ENCODE measurements around the gene NPBWR2. TPM values are rescaled to one million over a fixed set of nuclear protein-coding genes. Genes with fewer than 3 reads are reported as not detected.

The NPBWR2 gene
- total and polyA plus RNA-seq, 9 of the 15 experiments (the other 6 are each of a cell fraction or from before 2014, with no cell fraction given) = not detected

DNA sequence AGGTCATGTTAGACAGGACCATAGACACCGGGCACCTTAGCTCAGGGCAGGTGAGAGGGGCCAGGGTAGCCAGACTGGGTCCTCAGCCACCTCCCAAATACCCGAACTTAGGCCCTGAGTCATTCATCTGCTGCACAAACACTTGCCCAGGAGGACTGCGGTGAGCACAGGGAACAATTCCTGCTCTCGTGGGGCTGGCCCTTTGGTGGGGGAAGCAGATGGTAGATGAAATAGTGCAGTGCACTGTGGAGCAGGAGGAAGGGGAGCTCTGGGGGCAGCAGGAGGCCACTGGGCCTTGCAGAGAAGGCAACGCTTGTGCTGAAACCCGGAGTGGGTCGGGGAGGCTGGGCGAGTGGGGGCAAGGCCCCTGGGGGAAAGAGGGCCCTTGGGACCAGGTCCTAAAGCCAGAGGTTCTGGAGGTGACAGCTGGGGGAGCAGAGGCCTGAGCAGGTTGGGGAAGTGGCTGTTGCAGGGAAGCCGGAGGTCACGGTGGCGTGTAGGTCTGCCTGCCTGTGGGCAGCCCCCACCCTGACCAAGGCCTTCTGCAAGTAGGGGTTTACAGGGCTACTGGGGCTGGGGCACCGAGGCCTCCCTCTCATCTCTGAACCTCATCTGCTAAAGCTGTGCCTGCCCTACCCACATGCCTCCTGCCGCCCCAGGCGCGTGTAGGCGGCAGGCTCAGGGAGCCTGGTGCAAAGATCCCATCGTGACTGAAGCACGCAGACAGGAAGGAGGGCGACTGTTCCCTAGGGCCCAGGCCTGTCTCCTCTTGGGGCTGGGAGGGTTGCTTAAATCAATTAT is 4.7 kb upstream of the NPBWR2 start:
- DNase-seq (ENCODE audit: extremely low read depth in 1 of 4, low spot score in 3 of 4) = no peak
- no TSS peak for BruUV-seq (replicated peaks)
- ChIA-PET POLR2A (interaction anchor here (0.6 kb wide), 1 partner anchor 214 kb away, joined by 3 read pairs; no protein-coding TSS in a partner anchor), CTCF (ENCODE audit: low intra/inter-chr PET ratio) (no interaction called here)
- Histone ChIP-seq H3K9me3 (replicated peaks; ENCODE audit: control insufficient read depth, insufficient read depth, low read depth, low read length) (no peaks in the 10 kb centered on the region), H3K4me2 (ENCODE audit: insufficient read depth, low read length) (no peak overlapping the region), H3K9me1 (ENCODE audit: control insufficient read depth, insufficient read depth, low read length) (no peaks in the 10 kb centered on the region), H3K4me1 (replicated peaks in 1 of 2; ENCODE audit: control insufficient read depth in 2 of 2, insufficient read depth in 2 of 2, low read length in 2 of 2) (peaks cover 0 to 34% of the 10 kb centered on the region in 2 experiments; a peak in 3 of 5 replicates), H3K4me3 (no peak overlapping the region), H3K27me3 (ENCODE audit: control insufficient read depth in 2 of 2, insufficient read depth in 2 of 2, low read length in 2 of 2) (peaks cover 28 to 79% of the 10 kb centered on the region in 2 experiments; a peak in 4 of 5 replicates), H3K79me2 (ENCODE audit: control insufficient read depth, insufficient read depth, low read length) (no peaks in the 10 kb centered on the region), H2AFZ (ENCODE audit: low read depth, low read length) (no peak overlapping the region), H3K9ac (ENCODE audit: insufficient read depth in 1 of 2, low read depth in 2 of 2, low read length in 2 of 2) (0 out of 4 replicates have a peak overlapping the region, but pooled peaks of 1 of the 2 experiments have one; percentile 7), H3K36me3 (ENCODE audit: control insufficient read depth, insufficient read depth, low read length) (no peaks in the 10 kb centered on the region), H3K27ac (ENCODE audit: extremely low read depth, low read depth, low read length) (no peak overlapping the region), H4K20me1 (replicated peaks; ENCODE audit: control insufficient read depth, insufficient read depth, low read length) (peaks cover 18% of the 10 kb centered on the region)
- no peak for ATAC-seq
- no peak for TF ChIP-seq ZNF668 (CRISPR knock-in tag; IDR thresholded peaks at IDR 0.05)
- intact Hi-C loops (cut with micrococcal nuclease) = no loop called here
- in situ Hi-C loops (cut with MboI) = no loop called here
- 11% methylated on average over 17 of the region's 19 CpGs for WGBS (ENCODE audit: insufficient coverage, low coverage, missing lambda C conversion rate)
- FAIRE-seq = no peak

GRCh38 chr20:64110411-64111068 is 3.2 kb upstream of the NPBWR2 start:
- Histone ChIP-seq H3K4me3 (no peak overlapping the region), H3K9me3 (replicated peaks; ENCODE audit: control insufficient read depth, insufficient read depth, low read depth, low read length) (no peaks in the 10 kb centered on the region), H2AFZ (ENCODE audit: low read depth, low read length) (no peak overlapping the region), H4K20me1 (replicated peaks; ENCODE audit: control insufficient read depth, insufficient read depth, low read length) (peaks cover 19% of the 10 kb centered on the region; the same call in 1 of the 2 replicates), H3K79me2 (ENCODE audit: control insufficient read depth, insufficient read depth, low read length) (no peaks in the 10 kb centered on the region), H3K4me1 (replicated peaks in 1 of 2; ENCODE audit: control insufficient read depth in 2 of 2, insufficient read depth in 2 of 2, low read length in 2 of 2) (peaks cover 0 to 35% of the 10 kb centered on the region in 2 experiments; a peak in 3 of 5 replicates), H3K4me2 (ENCODE audit: insufficient read depth, low read length) (no peak overlapping the region), H3K27ac (ENCODE audit: extremely low read depth, low read depth, low read length) (no peak overlapping the region), H3K27me3 (ENCODE audit: control insufficient read depth in 2 of 2, insufficient read depth in 2 of 2, low read length in 2 of 2) (peaks cover 38 to 86% of the 10 kb centered on the region in 2 experiments; a peak in 4 of 5 replicates), H3K9ac (ENCODE audit: insufficient read depth in 1 of 2, low read depth in 2 of 2, low read length in 2 of 2) (no peak overlapping the region), H3K9me1 (ENCODE audit: control insufficient read depth, insufficient read depth, low read length) (peaks cover 2% of the 10 kb centered on the region), H3K36me3 (ENCODE audit: control insufficient read depth, insufficient read depth, low read length) (no peaks in the 10 kb centered on the region)
- FAIRE-seq = no peak
- ATAC-seq = no peak
- in situ Hi-C loops (cut with MboI) (no loop called here), intact Hi-C loops (cut with micrococcal nuclease) (no loop called here)
- CTCF ChIA-PET (ENCODE audit: low intra/inter-chr PET ratio) = no interaction called here
- no peak for DNase-seq (ENCODE audit: extremely low read depth in 1 of 4, low spot score in 3 of 4)
- POLR2A ChIA-PET = interaction anchor here (0.6 to 0.7 kb wide), 3 partner anchors 10 to 84 kb away, joined by 3 to 4 read pairs (median 3); partner anchors contain the start of gene TCEA2
- WGBS (ENCODE audit: insufficient coverage, low coverage, missing lambda C conversion rate) = 13% methylated on average over 10 of the region's 10 CpGs
- no TSS peak for BruUV-seq (replicated peaks)
- no peak for TF ChIP-seq SOX6 (IDR thresholded peaks at IDR 0.05)
